ENCODE results near the gene GPR107.

Gene GPR107

GRCh38 chr9:130034570-130034969 is 19.1 kb upstream of the GPR107 start:
- no peak for DNase-seq
- H3K27ac ChIP-seq, result no peak overlapping the region
- H3K27me3 ChIP-seq (ENCODE audit: insufficient read depth, low read depth, severe bottlenecking), result no peaks in the 10 kb centered on the region
- H3K36me3 ChIP-seq, result no peaks in the 10 kb centered on the region
- H3K4me3 ChIP-seq (ENCODE audit: low read depth, low read length), result no peak overlapping the region
- no peak for TF ChIP-seq CTCF (IDR thresholded peaks at IDR 0.05; ENCODE audit: low read depth, low read length)
- no peaks in the 10 kb centered on the region for H3K9me3 ChIP-seq (ENCODE audit: severe bottlenecking)

- Histone ChIP-seq H3K27ac (no peak overlapping the region), H3K4me3 (ENCODE audit: low read depth, low read length) (no peak overlapping the region), H3K36me3 (no peaks in the 10 kb centered on the region), H3K9me3 (ENCODE audit: severe bottlenecking) (no peaks in the 10 kb centered on the region), H3K27me3 (ENCODE audit: insufficient read depth, low read depth, severe bottlenecking) (no peaks in the 10 kb centered on the region)
- no peak for DNase-seq
- TF ChIP-seq CTCF (IDR thresholded peaks at IDR 0.05; ENCODE audit: low read depth, low read length), result no peak
Measured at GRCh38 chr9:130036099-130036498, 17.6 kb upstream of the GPR107 start.

DNA sequence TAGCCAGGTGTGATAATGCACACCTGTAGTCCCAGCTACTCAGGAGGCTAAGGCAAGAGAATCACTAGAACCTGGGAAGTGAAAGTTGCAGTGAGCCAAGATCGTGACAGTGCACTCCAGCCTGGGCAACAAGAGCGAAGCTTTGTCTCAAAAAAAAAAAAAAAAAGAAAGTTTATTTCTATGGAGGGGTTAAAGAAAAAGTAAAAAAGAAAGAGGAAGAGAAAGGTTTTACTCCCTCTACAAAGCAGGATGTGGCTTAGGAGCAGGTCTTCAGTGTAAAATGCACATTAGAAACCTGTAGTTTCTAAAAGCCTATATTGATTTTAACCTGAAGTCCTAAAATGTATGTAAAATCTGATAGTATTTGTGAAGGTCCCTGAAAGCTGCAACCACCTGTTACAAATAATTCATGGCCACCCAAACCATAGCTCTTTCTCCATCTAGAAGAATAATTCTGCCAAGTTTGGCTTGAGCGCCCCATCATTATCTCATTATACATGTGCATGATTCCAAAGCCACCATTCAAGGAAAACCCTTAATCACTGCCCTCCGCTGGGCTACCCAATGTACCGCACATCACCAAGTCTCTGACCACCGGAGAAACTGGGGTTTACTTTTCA is 14.1 kb upstream of the GPR107 start:
- H3K4me3 ChIP-seq (ENCODE audit: low read depth, low read length), result no peak overlapping the region

DNA sequence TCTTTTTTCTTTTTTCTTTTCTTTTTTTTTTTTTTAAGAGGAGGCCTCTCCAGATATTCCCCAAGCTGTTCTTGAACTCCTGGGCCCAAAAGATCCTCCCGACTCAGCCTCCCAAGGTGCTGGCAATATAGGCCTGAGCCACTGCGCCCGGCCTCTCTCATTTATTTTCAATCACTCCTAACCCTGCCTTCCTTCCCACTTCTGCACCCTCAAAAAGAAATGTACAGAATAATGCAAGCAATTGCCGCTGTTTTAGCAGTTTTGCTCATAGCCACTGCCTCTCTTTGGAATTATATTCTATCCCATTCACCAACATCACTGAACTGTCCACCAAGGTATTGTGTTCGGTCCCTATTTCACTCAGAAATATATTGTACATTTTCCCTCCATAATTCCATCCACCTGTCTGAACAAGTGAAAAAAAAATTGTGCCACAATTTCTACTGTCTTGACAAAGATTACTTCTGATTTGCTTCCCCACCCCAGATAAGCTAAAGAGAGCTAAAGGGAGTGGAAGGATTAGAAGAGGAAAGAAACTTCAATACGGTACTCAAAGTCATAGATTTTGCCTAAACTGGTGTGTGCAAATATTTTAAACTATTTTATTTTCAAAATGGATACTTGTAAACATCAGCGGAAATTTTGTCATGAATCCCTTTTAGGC is 12.6 kb upstream of the GPR107 start:
- no peak for TF ChIP-seq CTCF (IDR thresholded peaks at IDR 0.05; ENCODE audit: low read depth, low read length)
- H3K27ac ChIP-seq, result no peak overlapping the region
- H3K9me3 ChIP-seq (ENCODE audit: severe bottlenecking), result no peaks in the 10 kb centered on the region
- H3K4me3 ChIP-seq (ENCODE audit: low read depth, low read length), result peak overlapping the region; percentile 89
- no peak for DNase-seq
- no peaks in the 10 kb centered on the region for H3K27me3 ChIP-seq (ENCODE audit: insufficient read depth, low read depth, severe bottlenecking)
- no peaks in the 10 kb centered on the region for H3K36me3 ChIP-seq

More for the DNA sequence above, 14.1 kb upstream of the GPR107 start:
- peak; percentile 36 for DNase-seq
- peak; percentile 19; the same call in 1 of the 2 replicates for TF ChIP-seq CTCF (IDR thresholded peaks at IDR 0.05; ENCODE audit: low read depth, low read length)
- no peak overlapping the region for H3K27ac ChIP-seq
- no peaks in the 10 kb centered on the region for H3K27me3 ChIP-seq (ENCODE audit: insufficient read depth, low read depth, severe bottlenecking)
- H3K9me3 ChIP-seq (ENCODE audit: severe bottlenecking), result no peaks in the 10 kb centered on the region
- H3K36me3 ChIP-seq, result no peaks in the 10 kb centered on the region

GRCh38 chr9:130041648-130042405 is 11.9 kb upstream of the GPR107 start:
- Histone ChIP-seq H3K9me3 (ENCODE audit: severe bottlenecking) (no peaks in the 10 kb centered on the region), H3K27me3 (ENCODE audit: insufficient read depth, low read depth, severe bottlenecking) (no peaks in the 10 kb centered on the region), H3K27ac (peak overlapping the region; percentile 83), H3K36me3 (no peaks in the 10 kb centered on the region), H3K4me3 (ENCODE audit: low read depth, low read length) (peak overlapping the region; percentile 89)
- TF ChIP-seq CTCF (IDR thresholded peaks at IDR 0.05; ENCODE audit: low read depth, low read length), result no peak
- DNase-seq, result peak; percentile 34
